IMR-90 (cell line): ENCODE results near the gene LRRTM4. TPM values are rescaled to one million over a fixed set of nuclear protein-coding genes. Genes with fewer than 3 reads are reported as not detected.

Source experiments
- ATAC-seq: fragments of 200-7000 bp; cut with Tn5 transposase; 2 replicates; pipeline ENCODE4 v1.9.1; 2020; ENCODE audit warnings: low read depth, mild to moderate bottlenecking, moderate library complexity
- BruUV-seq: library from RNA; stranded (reverse); fragments of 400-500 nt; replicated peaks from 2 replicates; lab custom pipeline; 2021; lab: Mats Ljungman, UMichigan
- CTCF ChIA-PET: fragments of 300-600 bp; formaldehyde crosslinking; extraction: SDS; loops from one replicate; lab custom pipeline; 2021; ENCODE audit warnings: antibody characterized with exemption; lab: Yijun Ruan, JAX
- POLR2A ChIA-PET: fragments of 300-600 bp; sonication (Branson Sonifier 250); formaldehyde crosslinking; loops from one replicate; lab custom pipeline; 2022; ENCODE audit warnings: antibody characterized with exemption; ENCODE audit not compliant: unreplicated experiment; lab: Charles Lee
- DNase-seq: peaks from one replicate; pipeline ENCODE4 v3.0.0; 2013
- H2AFZ ChIP-seq: replicated peaks from 2 replicates; pipeline ENCODE3; 2013; ENCODE audit warnings: low read length, mild to moderate bottlenecking; ENCODE audit not compliant: poor library complexity
- H2AK5ac ChIP-seq: 2 replicates; pipeline ENCODE4 v1.6.1; 2013; ENCODE audit warnings: low read depth, low read length, inconsistent platforms
- H2AK9ac ChIP-seq: replicated peaks from 2 replicates; pipeline ENCODE3; 2013; ENCODE audit warnings: mild to moderate bottlenecking, low read depth, low read length, moderate library complexity; ENCODE audit not compliant: poor library complexity
- H2BK120ac ChIP-seq: 2 replicates; pipeline ENCODE4 v1.6.1; 2013; ENCODE audit warnings: low read depth, low read length, inconsistent platforms
- H2BK15ac ChIP-seq: 3 replicates; pipeline ENCODE4 v1.6.1; 2013; ENCODE audit warnings: low read depth, low read length, inconsistent platforms
- H2BK20ac ChIP-seq: 2 replicates; pipeline ENCODE4 v1.6.1; 2013; ENCODE audit warnings: low read depth, mild to moderate bottlenecking, inconsistent platforms, low read length, moderate library complexity
- H2BK5ac ChIP-seq: 2 replicates; pipeline ENCODE4 v1.6.1; 2013; ENCODE audit warnings: mild to moderate bottlenecking, low read depth, low read length, inconsistent platforms; ENCODE audit not compliant: poor library complexity, severe bottlenecking
- H3K14ac ChIP-seq: replicated peaks from 2 replicates; pipeline ENCODE4 v1.6.1; 2013; ENCODE audit warnings: low read depth, low read length, inconsistent platforms
- H3K18ac ChIP-seq: 2 replicates; pipeline ENCODE4 v1.6.1; 2013; ENCODE audit warnings: low read depth, low read length, control low read depth
- H3K23ac ChIP-seq: 2 replicates; pipeline ENCODE4 v1.6.1; 2013; ENCODE audit warnings: low read depth, low read length, inconsistent platforms
- H3K27ac ChIP-seq: 2 replicates; pipeline ENCODE4 v1.5.1; 2013; ENCODE audit warnings: mild to moderate bottlenecking, control low read depth, low read length; ENCODE audit not compliant: insufficient read depth
- H3K27me3 ChIP-seq: 2 replicates; pipeline ENCODE4 v1.6.1; 2013; ENCODE audit warnings: low read length; ENCODE audit not compliant: control insufficient read depth, insufficient read depth
- H3K36me3 ChIP-seq: 2 replicates; pipeline ENCODE4 v1.6.1; 2013; ENCODE audit warnings: low read length, mixed read lengths; ENCODE audit not compliant: control insufficient read depth, insufficient read depth
- H3K4ac ChIP-seq: 2 replicates; pipeline ENCODE4 v1.6.1; 2013; ENCODE audit warnings: low read depth, low read length, inconsistent platforms
- H3K4me1 ChIP-seq: 2 replicates; pipeline ENCODE4 v1.6.1; 2013; ENCODE audit warnings: low read length, mixed read lengths; ENCODE audit not compliant: control insufficient read depth, insufficient read depth
- H3K4me2 ChIP-seq: 2 replicates; pipeline ENCODE4 v1.6.1; 2013; ENCODE audit warnings: low read depth, mild to moderate bottlenecking, control low read depth, low read length, moderate library complexity
- H3K4me3 ChIP-seq: 2 replicates; pipeline ENCODE4 v1.5.1; 2013; ENCODE audit warnings: low read depth, mild to moderate bottlenecking, control low read depth, low read length, moderate library complexity; ENCODE audit not compliant: insufficient read depth
- H3K56ac ChIP-seq: 2 replicates; pipeline ENCODE4 v1.6.1; 2013; ENCODE audit warnings: low read length, inconsistent platforms; ENCODE audit not compliant: insufficient read depth; ENCODE audit errors: extremely low read depth
- H3K79me1 ChIP-seq, 2 experiments: 2 replicates each; pipeline ENCODE4 v1.6.1; 2013; ENCODE audit warnings: low read length in 2 of 2, inconsistent platforms in 1 of 2, low read depth in 1 of 2
- H3K9ac ChIP-seq: 2 replicates; pipeline ENCODE4 v1.6.1; 2013; ENCODE audit warnings: low read depth, low read length, control low read depth
- H3K9me1 ChIP-seq: 2 replicates; pipeline ENCODE4 v1.6.1; 2013; ENCODE audit warnings: low read length, inconsistent platforms; ENCODE audit not compliant: insufficient read depth
- H3K9me3 ChIP-seq: 2 replicates; pipeline ENCODE4 v1.6.1; 2013; ENCODE audit warnings: low read length; ENCODE audit not compliant: control insufficient read depth, insufficient read depth
- H4K20me1 ChIP-seq: 2 replicates; pipeline ENCODE4 v1.6.1; 2013; ENCODE audit warnings: low read length, inconsistent platforms; ENCODE audit not compliant: insufficient read depth
- H4K5ac ChIP-seq: 2 replicates; pipeline ENCODE4 v1.6.1; 2013; ENCODE audit warnings: mild to moderate bottlenecking, low read depth, low read length, control low read depth
- H4K8ac ChIP-seq, 2 experiments: 2 replicates each; pipeline ENCODE4 v1.6.1; 2013; ENCODE audit warnings: low read depth in 2 of 2, low read length in 2 of 2, control low read depth in 1 of 2, inconsistent platforms in 1 of 2
- H4K91ac ChIP-seq: 2 replicates; pipeline ENCODE4 v1.6.1; 2013; ENCODE audit warnings: low read depth, low read length, inconsistent platforms; ENCODE audit not compliant: insufficient read depth
- BHLHE40 ChIP-seq: fragments of 150-350 bp; IDR thresholded peaks from 2 replicates; pipeline ENCODE4 v1.6.1; 2016; ENCODE audit warnings: mild to moderate bottlenecking, low read depth, low read length
- CEBPB ChIP-seq: IDR thresholded peaks from 2 replicates; pipeline ENCODE4 v1.6.1; 2012; ENCODE audit warnings: low read depth, low read length, improper control_type of control experiment
- CHD1 ChIP-seq: IDR thresholded peaks from 2 replicates; pipeline ENCODE4 v1.6.1; 2012; ENCODE audit warnings: low read depth, low read length, improper control_type of control experiment
- CTCF ChIP-seq: conservative IDR thresholded peaks from 2 replicates; pipeline ENCODE4 v1.5.1; 2012; ENCODE audit warnings: mild to moderate bottlenecking, low read depth, low read length, improper control_type of control experiment
- ELK1 ChIP-seq: fragments of 150-350 bp; IDR thresholded peaks from 2 replicates; pipeline ENCODE4 v1.6.1; 2016; ENCODE audit warnings: low read depth, mild to moderate bottlenecking, low read length, moderate library complexity, borderline replicate concordance
- MAFK ChIP-seq: IDR thresholded peaks from 2 replicates; pipeline ENCODE4 v1.6.1; 2012; ENCODE audit warnings: low read depth, low read length, improper control_type of control experiment
- MAZ ChIP-seq: IDR thresholded peaks from 2 replicates; pipeline ENCODE4 v1.6.1; 2012; ENCODE audit warnings: low read depth, mild to moderate bottlenecking, low read length, improper control_type of control experiment, moderate library complexity, borderline replicate concordance
- MXI1 ChIP-seq: IDR thresholded peaks from 2 replicates; pipeline ENCODE4 v1.6.1; 2012; ENCODE audit warnings: low read depth, mild to moderate bottlenecking, low read length, moderate library complexity, borderline replicate concordance
- NFE2L2 ChIP-seq: fragments of 150-350 bp; IDR thresholded peaks from 2 replicates; pipeline ENCODE4 v1.6.1; 2016; ENCODE audit warnings: low read depth, mild to moderate bottlenecking, low read length
- POLR2A ChIP-seq: IDR thresholded peaks from 2 replicates; pipeline ENCODE4 v1.6.1; 2012; ENCODE audit warnings: mild to moderate bottlenecking, low read depth, low read length
- RAD21 ChIP-seq: IDR thresholded peaks from 2 replicates; pipeline ENCODE4 v1.6.1; 2012; ENCODE audit warnings: low read length, improper control_type of control experiment
- RFX5 ChIP-seq: IDR thresholded peaks from 2 replicates; pipeline ENCODE4 v1.8.0; 2012; ENCODE audit warnings: low read depth, mild to moderate bottlenecking, low read length, moderate library complexity
- SMC3 ChIP-seq: fragments of 150-350 bp; IDR thresholded peaks from 2 replicates; pipeline ENCODE4 v1.6.1; 2016; ENCODE audit warnings: low read depth, mild to moderate bottlenecking, antibody characterized with exemption, low read length, moderate library complexity
- WGBS, 2 experiments: methylation state at CpG; one replicate each; pipeline versions ENCODE4 v1.1.5 to v1.1.7; 2013; ENCODE audit warnings: missing lambda C conversion rate in 2 of 2; ENCODE audit not compliant: insufficient read length in 1 of 2; ENCODE audit errors: extremely low coverage in 2 of 2; 5-methylcytosine and 5-hydroxymethylcytosine counted together
- dilution Hi-C: fragments of 300-500 bp; cut with HindIII; formaldehyde crosslinking; loops from one replicate; pipeline ENCODE4 v1.14.3; 2018; ENCODE audit warnings: low sequenced_read_pairs; ENCODE audit not compliant: unreplicated experiment
- in situ Hi-C: fragments of 300-500 bp; cut with MboI; formaldehyde crosslinking; loops from 3 replicates; pipeline ENCODE4 v1.14.3; 2019; ENCODE audit warnings: low sequenced_read_pairs, inconsistent platforms, mixed read lengths
- intact Hi-C: fragments of 100-400 bp; cut with micrococcal nuclease; formaldehyde crosslinking; loops from 2 replicates; pipeline ENCODE4 v1.10.0; 2022
- polyA plus RNA-seq, 3 experiments: library from polyadenylated mRNA; depleted of rRNA; stranded (reverse); fragments of >200 nt; gene quantifications; 2 replicates each; pipeline ENCODE4 v1.2.3, GENCODE V29; 2012; ENCODE audit warnings: low replicate concordance in 1 of 3
- total RNA-seq: library from RNA; depleted of rRNA; stranded (reverse); fragments of >200 nt; gene quantifications from 2 replicates; pipeline ENCODE4 v1.2.3, GENCODE V29; 2012

Gene LRRTM4
- total and polyA plus RNA-seq, 2 of the 4 experiments (the other 2 are of a cell fraction): not detected

- BruUV-seq: no TSS peak
- Histone ChIP-seq H4K20me1 (no peaks in the 10 kb centered on the region), H4K91ac (no peak overlapping the region), H2BK15ac (no peak overlapping the region), H3K4ac (no peak overlapping the region), H2BK20ac (no peak overlapping the region), H2AK9ac (no peak overlapping the region), H3K27me3 (no peaks in the 10 kb centered on the region), H3K79me1 (no peaks in the 10 kb centered on the region), H4K5ac (no peak overlapping the region), H3K56ac (no peak overlapping the region), H3K36me3 (no peaks in the 10 kb centered on the region), H3K9me1 (no peaks in the 10 kb centered on the region), H3K4me2 (no peak overlapping the region), H3K18ac (no peak overlapping the region), H3K27ac (no peak overlapping the region), H4K8ac (no peak overlapping the region), H3K9ac (no peak overlapping the region), H3K4me1 (no peaks in the 10 kb centered on the region), H2BK5ac (no peak overlapping the region), H2AFZ (no peak overlapping the region), H3K14ac (no peak overlapping the region), H3K23ac (no peak overlapping the region), H2AK5ac (no peak overlapping the region), H3K4me3 (no peak overlapping the region), H3K9me3 (no peaks in the 10 kb centered on the region), H2BK120ac (no peak overlapping the region)
- intact Hi-C loops: no loop called here
- DNase-seq: no peak
- in situ Hi-C loops: no loop called here
- ATAC-seq: no peak
- ChIA-PET POLR2A (no interaction called here), CTCF (no interaction called here)
- WGBS, 2 experiments: no CpG with 5 or more reads among the region's 3 CpGs
- no peak for TF ChIP-seq RFX5
- no peak for TF ChIP-seq POLR2A
- no peak for TF ChIP-seq RAD21
- no peak for TF ChIP-seq SMC3
- TF ChIP-seq CEBPB: no peak
- TF ChIP-seq CHD1: no peak
- TF ChIP-seq BHLHE40: no peak
- TF ChIP-seq MAZ: no peak
- no peak for TF ChIP-seq MAFK
- no peak for TF ChIP-seq CTCF
- TF ChIP-seq NFE2L2: no peak
- no peak for TF ChIP-seq MXI1
- no peak for TF ChIP-seq ELK1
- dilution Hi-C loops: no loop called here
These were observed 523.5 kb downstream of the LRRTM4 start for GRCh38 chr2:76998704-76999103.
